Esophagus squamous epithelium (tissue), 4 donors: ENCODE data around the gene EEF1A2.

Experiments used
- POLR2A ChIP-seq, 4 donors: fragments of 450-650 bp; IDR thresholded peaks; one replicate each; pipeline ENCODE4 v1.6.1; 2017; ENCODE audit warnings: antibody characterized with exemption in 4 of 4, mild to moderate bottlenecking in 4 of 4, moderate library complexity in 3 of 4
- TF ChIP-seq, protein P1 (sequence below), 6 experiments: fragments of 450-650 bp in 4 of 6; fragments of 200-600 bp in 2 of 6; sonication (generic) in 2 of 6; IDR thresholded peaks; one replicate each; pipeline ENCODE4 v1.5.1; 2016 to 2019; ENCODE audit warnings: antibody characterized with exemption in 6 of 6, mild to moderate bottlenecking in 4 of 6, moderate library complexity in 4 of 6

DNA sequence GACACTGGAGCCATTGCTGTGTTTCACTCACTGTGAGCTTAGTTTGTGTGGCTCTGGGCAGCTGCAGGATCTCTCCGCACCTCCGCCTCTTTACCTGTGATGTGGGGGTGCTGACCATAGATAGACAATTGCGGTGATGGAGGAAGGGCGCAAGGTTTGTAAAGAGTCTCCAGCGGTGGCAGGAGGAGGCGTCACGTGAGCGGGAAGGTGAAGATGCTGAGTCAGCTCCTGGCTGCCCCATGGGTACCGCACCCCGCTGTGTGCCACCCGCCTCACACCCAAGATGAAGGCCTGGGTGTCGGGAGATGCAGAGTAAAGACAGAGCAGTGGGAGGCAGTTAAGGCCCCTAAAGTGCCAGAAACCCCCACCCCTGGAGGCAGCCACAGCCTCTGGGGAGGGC, 17.4 kb downstream of the EEF1A2 start:
- TF ChIP-seq, protein P1, sequence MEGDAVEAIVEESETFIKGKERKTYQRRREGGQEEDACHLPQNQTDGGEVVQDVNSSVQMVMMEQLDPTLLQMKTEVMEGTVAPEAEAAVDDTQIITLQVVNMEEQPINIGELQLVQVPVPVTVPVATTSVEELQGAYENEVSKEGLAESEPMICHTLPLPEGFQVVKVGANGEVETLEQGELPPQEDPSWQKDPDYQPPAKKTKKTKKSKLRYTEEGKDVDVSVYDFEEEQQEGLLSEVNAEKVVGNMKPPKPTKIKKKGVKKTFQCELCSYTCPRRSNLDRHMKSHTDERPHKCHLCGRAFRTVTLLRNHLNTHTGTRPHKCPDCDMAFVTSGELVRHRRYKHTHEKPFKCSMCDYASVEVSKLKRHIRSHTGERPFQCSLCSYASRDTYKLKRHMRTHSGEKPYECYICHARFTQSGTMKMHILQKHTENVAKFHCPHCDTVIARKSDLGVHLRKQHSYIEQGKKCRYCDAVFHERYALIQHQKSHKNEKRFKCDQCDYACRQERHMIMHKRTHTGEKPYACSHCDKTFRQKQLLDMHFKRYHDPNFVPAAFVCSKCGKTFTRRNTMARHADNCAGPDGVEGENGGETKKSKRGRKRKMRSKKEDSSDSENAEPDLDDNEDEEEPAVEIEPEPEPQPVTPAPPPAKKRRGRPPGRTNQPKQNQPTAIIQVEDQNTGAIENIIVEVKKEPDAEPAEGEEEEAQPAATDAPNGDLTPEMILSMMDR (IDR thresholded peaks at IDR 0.05): no peak
- TF ChIP-seq POLR2A (IDR thresholded peaks at IDR 0.05): no peak
